ENCODE measurements around the gene TAGLN.

DNA sequence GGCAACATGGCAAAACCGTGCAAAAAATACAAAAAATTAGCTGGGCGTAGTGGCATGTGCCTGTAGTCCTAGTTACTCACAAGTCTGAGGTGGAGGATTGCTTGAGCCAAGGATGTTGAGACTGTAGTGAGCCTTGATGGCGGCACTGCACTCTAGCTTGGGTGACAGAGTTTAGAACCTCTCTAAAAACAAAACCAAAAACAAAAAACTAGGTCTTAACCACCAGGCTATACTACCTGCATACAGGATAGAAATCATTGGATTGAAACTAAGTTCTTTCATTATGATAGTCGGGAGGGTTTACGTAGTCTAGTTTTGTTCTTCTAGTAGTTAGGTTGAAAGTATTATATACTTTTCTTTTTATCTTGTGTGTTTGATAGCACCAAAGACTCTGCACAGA lies 39.1 kb downstream of the TAGLN start:
- TF ChIP-seq CTCF (IDR thresholded peaks at IDR 0.05) = no peak
- no peak for TF ChIP-seq POLR2A (IDR thresholded peaks at IDR 0.05)
- TF ChIP-seq EP300 (IDR thresholded peaks at IDR 0.05) = no peak

Measured in tibial nerve (tissue), 4 donors.